SW 1271 (cell line): Measurements from ENCODE around the gene APCDD1L.

Experiments
- DNase-seq, 2 experiments: peaks; one replicate each; lab custom pipeline; 2025; lab: John Stamatoyannopoulos, UW

The APCDD1L gene

GRCh38 chr20:58515233-58516212 is at the start of gene APCDD1L:
APCDD1L (minus strand) TSS chr20:58515399; CDS start chr20:58514707, 692 bp downstream.
- no peak for DNase-seq

GRCh38 chr20:58559368-58559729 is 44.1 kb upstream of the APCDD1L start:
- no peak for DNase-seq

- DNase-seq = no peak
Observed at GRCh38 chr20:58558486-58559367, 43.5 kb upstream of the APCDD1L start.

GRCh38 chr20:58557733-58558342 is 42.6 kb upstream of the APCDD1L start:
- no peak for DNase-seq

GRCh38 chr20:58556961-58557360 is 41.8 kb upstream of the APCDD1L start:
- DNase-seq = no peak

GRCh38 chr20:58555078-58555765 is 40.0 kb upstream of the APCDD1L start:
- DNase-seq = no peak

- no peak for DNase-seq
Observed at GRCh38 chr20:58554541-58554940, 39.3 kb upstream of the APCDD1L start.

GRCh38 chr20:58553841-58554240 is 38.6 kb upstream of the APCDD1L start:
- no peak for DNase-seq

- DNase-seq = no peak
Observed at GRCh38 chr20:58553166-58553696, 38.0 kb upstream of the APCDD1L start.

GRCh38 chr20:58552366-58552934 is 37.3 kb upstream of the APCDD1L start:
- no peak for DNase-seq

- DNase-seq = no peak
Observed at GRCh38 chr20:58551631-58552030, 36.4 kb upstream of the APCDD1L start.

- DNase-seq = no peak
Observed at GRCh38 chr20:58550275-58551059, 35.3 kb upstream of the APCDD1L start.

GRCh38 chr20:58549231-58550209 is 34.3 kb upstream of the APCDD1L start:
- DNase-seq = no peak

GRCh38 chr20:58547623-58548475 is 32.6 kb upstream of the APCDD1L start:
- DNase-seq = no peak

- no peak for DNase-seq
Observed at GRCh38 chr20:58546756-58547622, 31.8 kb upstream of the APCDD1L start.

- DNase-seq = no peak
Observed at GRCh38 chr20:58546416-58546711, 31.2 kb upstream of the APCDD1L start.
